ENCODE data around the gene ZBTB38.

The ZBTB38 gene

GRCh38 chr3:141383555-141384129, 15.3 kb downstream of the ZBTB38 start:
- H3K9me3 ChIP-seq: no peaks in the 10 kb centered on the region
- H3K36me3 ChIP-seq: peaks cover 0 to 15% (median 13%) of the 10 kb centered on the region in 3 donors
- intact Hi-C loops (cut with DNase I; ENCODE audit: low total_unique reads): no loop called here
- peaks cover 0 to 68% (median 21%) of the 10 kb centered on the region in 4 donors for H3K4me1 ChIP-seq
- H3K27me3 ChIP-seq: no peaks in the 10 kb centered on the region
- peak overlapping the region; percentile 21 to 33 for H3K4me3 ChIP-seq
- H3K27ac ChIP-seq: peak overlapping the region; percentile 70 to 74
- TF ChIP-seq CTCF (IDR thresholded peaks at IDR 0.05): no peak
- DNase-seq: no peak

GRCh38 chr3:141384157-141384556, 15.9 kb downstream of the ZBTB38 start:
- Histone ChIP-seq H3K4me3 (no peak overlapping the region), H3K27ac (peak overlapping the region; percentile 70 to 74), H3K4me1 (peaks cover 0 to 73% (median 24%) of the 10 kb centered on the region in 4 donors), H3K36me3 (peaks cover 0 to 15% (median 13%) of the 10 kb centered on the region in 3 donors), H3K9me3 (no peaks in the 10 kb centered on the region), H3K27me3 (no peaks in the 10 kb centered on the region)
- TF ChIP-seq CTCF (IDR thresholded peaks at IDR 0.05): no peak
- intact Hi-C loops (cut with DNase I; ENCODE audit: low total_unique reads): no loop called here
- DNase-seq: no peak

- Histone ChIP-seq H3K4me3 (no peak overlapping the region), H3K36me3 (peaks cover 0 to 15% (median 13%) of the 10 kb centered on the region in 3 donors), H3K27me3 (no peaks in the 10 kb centered on the region), H3K9me3 (no peaks in the 10 kb centered on the region), H3K4me1 (peaks cover 0 to 77% (median 25%) of the 10 kb centered on the region in 4 donors), H3K27ac (peak overlapping the region; percentile 70 to 74)
- no peak for DNase-seq
- TF ChIP-seq CTCF (IDR thresholded peaks at IDR 0.05): no peak
- intact Hi-C loops (cut with DNase I; ENCODE audit: low total_unique reads): no loop called here
These were observed 16.3 kb downstream of the ZBTB38 start for GRCh38 chr3:141384575-141384974.

DNA sequence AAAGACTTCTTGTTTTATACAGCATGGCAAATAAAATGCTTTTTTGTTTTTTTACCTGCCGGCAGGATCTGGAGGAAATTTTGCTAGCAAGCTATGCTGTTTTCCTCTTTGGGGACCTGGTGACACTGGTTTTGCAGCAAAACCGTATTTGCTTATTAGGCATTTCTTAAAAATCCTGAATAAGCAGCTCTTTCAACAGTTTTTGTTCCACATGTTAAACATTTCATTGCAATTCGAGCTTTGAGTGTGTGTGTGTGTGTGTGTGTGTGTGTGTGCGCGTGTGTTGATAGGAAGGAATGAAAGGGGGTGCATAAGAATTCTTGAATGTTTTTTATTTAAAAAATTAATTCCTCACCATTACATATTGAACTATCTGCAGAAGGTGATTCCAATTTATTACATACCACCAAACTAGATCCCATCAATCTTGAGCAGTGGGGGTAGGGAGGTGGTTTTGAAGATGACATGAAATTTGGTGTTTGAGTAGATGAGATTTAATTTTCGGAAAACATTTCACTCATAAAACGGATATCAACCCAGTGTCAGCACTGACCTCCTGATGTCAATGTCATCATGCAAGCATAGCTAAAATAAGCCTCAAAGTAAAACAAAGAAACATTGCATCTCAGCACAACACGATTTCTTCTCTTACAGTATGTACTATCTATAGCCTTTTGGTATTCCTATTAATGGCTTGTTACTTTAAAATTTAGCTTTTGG, 17.3 kb downstream of the ZBTB38 start:
- DNase-seq: no peak
- no peaks in the 10 kb centered on the region for H3K9me3 ChIP-seq
- H3K36me3 ChIP-seq: peaks cover 0 to 15% (median 13%) of the 10 kb centered on the region in 3 donors
- H3K27ac ChIP-seq: peak overlapping the region in 1 of 2 donors; percentile 74
- H3K27me3 ChIP-seq: no peaks in the 10 kb centered on the region
- no peak for TF ChIP-seq CTCF (IDR thresholded peaks at IDR 0.05)
- peaks cover 0 to 87% (median 29%) of the 10 kb centered on the region in 4 donors for H3K4me1 ChIP-seq
- no peak overlapping the region for H3K4me3 ChIP-seq
- intact Hi-C loops (cut with DNase I; ENCODE audit: low total_unique reads): no loop called here

- peaks cover 0 to 90% (median 31%) of the 10 kb centered on the region in 4 donors for H3K4me1 ChIP-seq
- no peak for DNase-seq
- peak overlapping the region in 1 of 2 donors; percentile 30 for H3K27ac ChIP-seq
- no peaks in the 10 kb centered on the region for H3K9me3 ChIP-seq
- no peaks in the 10 kb centered on the region for H3K27me3 ChIP-seq
- intact Hi-C loops (cut with DNase I; ENCODE audit: low total_unique reads): no loop called here
- no peak overlapping the region for H3K4me3 ChIP-seq
- peaks cover 0 to 12% (median 9%) of the 10 kb centered on the region in 3 donors for H3K36me3 ChIP-seq
- TF ChIP-seq CTCF (IDR thresholded peaks at IDR 0.05): no peak
These were observed 17.8 kb downstream of the ZBTB38 start for GRCh38 chr3:141386126-141386488.
